ENCODE results near the gene PQBP1.

DNA sequence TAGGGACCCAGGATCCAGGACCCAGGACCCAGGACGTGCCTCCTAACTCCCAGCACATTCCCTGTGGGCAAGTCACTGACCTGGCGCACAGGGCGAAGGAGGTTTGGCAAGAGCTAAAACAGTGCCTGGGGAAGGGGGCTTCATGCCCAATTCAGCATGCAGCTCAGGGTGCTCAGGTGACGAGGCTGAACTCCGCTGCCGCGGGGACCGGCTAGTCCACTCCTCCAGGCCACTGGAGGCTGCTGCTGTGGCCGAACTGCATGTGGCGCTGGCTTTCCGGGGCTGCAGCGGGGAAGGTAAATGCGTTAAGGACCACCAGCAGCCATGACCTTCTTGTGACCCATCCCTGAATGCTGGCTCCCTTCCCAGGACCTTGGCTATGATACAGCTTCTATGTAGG, 26.0 kb downstream of the PQBP1 start:
- TF ChIP-seq, protein P1, sequence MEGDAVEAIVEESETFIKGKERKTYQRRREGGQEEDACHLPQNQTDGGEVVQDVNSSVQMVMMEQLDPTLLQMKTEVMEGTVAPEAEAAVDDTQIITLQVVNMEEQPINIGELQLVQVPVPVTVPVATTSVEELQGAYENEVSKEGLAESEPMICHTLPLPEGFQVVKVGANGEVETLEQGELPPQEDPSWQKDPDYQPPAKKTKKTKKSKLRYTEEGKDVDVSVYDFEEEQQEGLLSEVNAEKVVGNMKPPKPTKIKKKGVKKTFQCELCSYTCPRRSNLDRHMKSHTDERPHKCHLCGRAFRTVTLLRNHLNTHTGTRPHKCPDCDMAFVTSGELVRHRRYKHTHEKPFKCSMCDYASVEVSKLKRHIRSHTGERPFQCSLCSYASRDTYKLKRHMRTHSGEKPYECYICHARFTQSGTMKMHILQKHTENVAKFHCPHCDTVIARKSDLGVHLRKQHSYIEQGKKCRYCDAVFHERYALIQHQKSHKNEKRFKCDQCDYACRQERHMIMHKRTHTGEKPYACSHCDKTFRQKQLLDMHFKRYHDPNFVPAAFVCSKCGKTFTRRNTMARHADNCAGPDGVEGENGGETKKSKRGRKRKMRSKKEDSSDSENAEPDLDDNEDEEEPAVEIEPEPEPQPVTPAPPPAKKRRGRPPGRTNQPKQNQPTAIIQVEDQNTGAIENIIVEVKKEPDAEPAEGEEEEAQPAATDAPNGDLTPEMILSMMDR (IDR thresholded peaks at IDR 0.05; ENCODE audit: low read length), result no peak
- no peak for TF ChIP-seq EZH2 (IDR thresholded peaks at IDR 0.05; ENCODE audit: borderline replicate concordance, low read length)

Measured in OCI-LY1 (cell line).